Esophagus squamous epithelium (tissue), 4 donors: Measurements from ENCODE around the gene SLC24A4.

Experiments
- POLR2A ChIP-seq, 4 donors: fragments of 450-650 bp; IDR thresholded peaks; one replicate each; pipeline ENCODE4 v1.6.1; 2017; ENCODE audit warnings: antibody characterized with exemption in 4 of 4, mild to moderate bottlenecking in 4 of 4, moderate library complexity in 3 of 4
- TF ChIP-seq, protein P1 (sequence below), 6 experiments: fragments of 450-650 bp in 4 of 6; fragments of 200-600 bp in 2 of 6; sonication (generic) in 2 of 6; IDR thresholded peaks; one replicate each; pipeline ENCODE4 v1.5.1; 2016 to 2019; ENCODE audit warnings: antibody characterized with exemption in 6 of 6, mild to moderate bottlenecking in 4 of 6, moderate library complexity in 4 of 6

DNA sequence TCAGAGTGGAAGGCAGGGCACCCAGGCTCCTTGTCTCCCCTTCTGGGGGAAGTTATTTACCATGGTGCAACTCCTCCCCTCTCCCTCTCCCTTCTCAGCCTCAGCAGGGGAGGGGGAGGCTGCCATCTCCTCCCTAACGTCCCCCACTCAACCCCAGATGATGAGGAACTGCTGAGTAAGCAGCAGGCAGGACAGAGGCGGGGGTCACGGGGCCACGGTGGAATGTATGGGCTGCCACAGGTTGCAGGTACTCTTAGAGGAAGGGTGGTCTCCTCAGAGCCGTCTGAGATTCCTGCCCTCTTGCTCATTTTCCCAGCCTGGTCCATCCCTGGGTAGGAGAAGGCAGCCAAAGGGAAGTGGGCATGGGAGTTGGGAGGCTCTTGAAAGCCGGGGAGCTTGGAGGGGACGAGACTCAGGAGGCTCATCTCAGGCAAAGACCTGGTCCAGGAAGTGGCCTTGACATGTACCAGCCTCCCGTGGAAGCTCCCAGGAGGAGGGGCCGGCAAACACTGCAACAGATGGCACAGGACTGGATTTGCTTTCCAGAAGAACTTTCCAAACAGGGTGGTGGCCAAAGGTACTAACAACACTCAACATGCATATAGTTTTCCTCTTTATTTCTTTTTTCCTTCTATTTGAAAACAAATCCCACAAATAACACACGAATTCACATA is 209.7 kb downstream of the SLC24A4 start:
- TF ChIP-seq, protein P1, sequence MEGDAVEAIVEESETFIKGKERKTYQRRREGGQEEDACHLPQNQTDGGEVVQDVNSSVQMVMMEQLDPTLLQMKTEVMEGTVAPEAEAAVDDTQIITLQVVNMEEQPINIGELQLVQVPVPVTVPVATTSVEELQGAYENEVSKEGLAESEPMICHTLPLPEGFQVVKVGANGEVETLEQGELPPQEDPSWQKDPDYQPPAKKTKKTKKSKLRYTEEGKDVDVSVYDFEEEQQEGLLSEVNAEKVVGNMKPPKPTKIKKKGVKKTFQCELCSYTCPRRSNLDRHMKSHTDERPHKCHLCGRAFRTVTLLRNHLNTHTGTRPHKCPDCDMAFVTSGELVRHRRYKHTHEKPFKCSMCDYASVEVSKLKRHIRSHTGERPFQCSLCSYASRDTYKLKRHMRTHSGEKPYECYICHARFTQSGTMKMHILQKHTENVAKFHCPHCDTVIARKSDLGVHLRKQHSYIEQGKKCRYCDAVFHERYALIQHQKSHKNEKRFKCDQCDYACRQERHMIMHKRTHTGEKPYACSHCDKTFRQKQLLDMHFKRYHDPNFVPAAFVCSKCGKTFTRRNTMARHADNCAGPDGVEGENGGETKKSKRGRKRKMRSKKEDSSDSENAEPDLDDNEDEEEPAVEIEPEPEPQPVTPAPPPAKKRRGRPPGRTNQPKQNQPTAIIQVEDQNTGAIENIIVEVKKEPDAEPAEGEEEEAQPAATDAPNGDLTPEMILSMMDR (IDR thresholded peaks at IDR 0.05) = no peak
- TF ChIP-seq POLR2A (IDR thresholded peaks at IDR 0.05) = no peak
